ENCODE data around the gene ZNF519. TPM values are rescaled to one million over a fixed set of nuclear protein-coding genes. Genes with fewer than 3 reads are reported as not detected.
"Not testable (repeated sequence)": the region's sequence is repeated elsewhere in the genome, so short reads cannot be mapped to it uniquely, and the experiment has no call there.

The ZNF519 gene
- total RNA-seq, 1 donor from 2014 or later, result 17.3 TPM

- CTCF ChIA-PET; DNase-seq; ATAC-seq (ENCODE audit: low read depth); H3K9me3 Mint-ChIP-seq; intact Hi-C loops (cut with micrococcal nuclease); H3K27ac Mint-ChIP-seq; H3K36me3 Mint-ChIP-seq (ENCODE audit: low read depth); H3K4me3 Mint-ChIP-seq; H3K27me3 Mint-ChIP-seq; POLR2A ChIA-PET; H3K4me1 Mint-ChIP-seq: not testable (repeated sequence)
Measured at GRCh38 chr18:14172142-14173115, 40.2 kb upstream of the ZNF519 start.

- H3K36me3 Mint-ChIP-seq (ENCODE audit: low read depth); CTCF ChIA-PET; POLR2A ChIA-PET; H3K4me3 Mint-ChIP-seq; H3K27ac Mint-ChIP-seq; H3K27me3 Mint-ChIP-seq; ATAC-seq (ENCODE audit: low read depth); H3K9me3 Mint-ChIP-seq; H3K4me1 Mint-ChIP-seq; DNase-seq; intact Hi-C loops (cut with micrococcal nuclease): not testable (repeated sequence)
Measured at GRCh38 chr18:14171301-14172141, 39.3 kb upstream of the ZNF519 start.

- CTCF ChIA-PET; intact Hi-C loops (cut with micrococcal nuclease); H3K27me3 Mint-ChIP-seq; H3K27ac Mint-ChIP-seq; H3K9me3 Mint-ChIP-seq; POLR2A ChIA-PET; ATAC-seq (ENCODE audit: low read depth); H3K4me3 Mint-ChIP-seq; H3K4me1 Mint-ChIP-seq; H3K36me3 Mint-ChIP-seq (ENCODE audit: low read depth); DNase-seq: not testable (repeated sequence)
Measured at GRCh38 chr18:14170367-14171036, 38.3 kb upstream of the ZNF519 start.

- H3K36me3 Mint-ChIP-seq (ENCODE audit: low read depth); intact Hi-C loops (cut with micrococcal nuclease); H3K4me1 Mint-ChIP-seq; ATAC-seq (ENCODE audit: low read depth); DNase-seq; POLR2A ChIA-PET; CTCF ChIA-PET; H3K27ac Mint-ChIP-seq; H3K9me3 Mint-ChIP-seq; H3K4me3 Mint-ChIP-seq: not testable (repeated sequence)
- H3K27me3 Mint-ChIP-seq, result peaks cover 11% of the 10 kb centered on the region
Measured at GRCh38 chr18:14162915-14163314, 30.7 kb upstream of the ZNF519 start.

GRCh38 chr18:14151564-14152113 lies 19.4 kb upstream of the ZNF519 start:
- DNase-seq; intact Hi-C loops (cut with micrococcal nuclease); CTCF ChIA-PET; H3K27me3 Mint-ChIP-seq; H3K36me3 Mint-ChIP-seq (ENCODE audit: low read depth); ATAC-seq (ENCODE audit: low read depth); H3K9me3 Mint-ChIP-seq; H3K27ac Mint-ChIP-seq; H3K4me3 Mint-ChIP-seq; H3K4me1 Mint-ChIP-seq; POLR2A ChIA-PET: not testable (repeated sequence)

- H3K36me3 Mint-ChIP-seq (ENCODE audit: low read depth); H3K27ac Mint-ChIP-seq; CTCF ChIA-PET; POLR2A ChIA-PET; ATAC-seq (ENCODE audit: low read depth); H3K4me3 Mint-ChIP-seq; H3K4me1 Mint-ChIP-seq; DNase-seq; H3K27me3 Mint-ChIP-seq; H3K9me3 Mint-ChIP-seq; intact Hi-C loops (cut with micrococcal nuclease): not testable (repeated sequence)
Measured at GRCh38 chr18:14150766-14151165, 18.5 kb upstream of the ZNF519 start.

GRCh38 chr18:14149916-14150420 lies 17.7 kb upstream of the ZNF519 start:
- POLR2A ChIA-PET; H3K9me3 Mint-ChIP-seq; DNase-seq; CTCF ChIA-PET; H3K36me3 Mint-ChIP-seq (ENCODE audit: low read depth); ATAC-seq (ENCODE audit: low read depth); H3K4me1 Mint-ChIP-seq; H3K27me3 Mint-ChIP-seq; H3K4me3 Mint-ChIP-seq; H3K27ac Mint-ChIP-seq; intact Hi-C loops (cut with micrococcal nuclease): not testable (repeated sequence)

- intact Hi-C loops (cut with micrococcal nuclease); H3K27me3 Mint-ChIP-seq; H3K27ac Mint-ChIP-seq; H3K4me3 Mint-ChIP-seq; ATAC-seq (ENCODE audit: low read depth); CTCF ChIA-PET; H3K36me3 Mint-ChIP-seq (ENCODE audit: low read depth); H3K9me3 Mint-ChIP-seq; DNase-seq; H3K4me1 Mint-ChIP-seq; POLR2A ChIA-PET: not testable (repeated sequence)
Measured at GRCh38 chr18:14149121-14149850, 17.1 kb upstream of the ZNF519 start.

- H3K4me1 Mint-ChIP-seq; H3K9me3 Mint-ChIP-seq; H3K27me3 Mint-ChIP-seq; intact Hi-C loops (cut with micrococcal nuclease); CTCF ChIA-PET; DNase-seq; H3K36me3 Mint-ChIP-seq (ENCODE audit: low read depth); H3K27ac Mint-ChIP-seq; ATAC-seq (ENCODE audit: low read depth); H3K4me3 Mint-ChIP-seq; POLR2A ChIA-PET: not testable (repeated sequence)
Measured at GRCh38 chr18:14147935-14148865, 16.0 kb upstream of the ZNF519 start.

GRCh38 chr18:14146771-14147170 lies 14.5 kb upstream of the ZNF519 start:
- ATAC-seq (ENCODE audit: low read depth); H3K4me1 Mint-ChIP-seq; H3K4me3 Mint-ChIP-seq; DNase-seq; intact Hi-C loops (cut with micrococcal nuclease); CTCF ChIA-PET; H3K9me3 Mint-ChIP-seq; H3K27ac Mint-ChIP-seq; H3K27me3 Mint-ChIP-seq; POLR2A ChIA-PET; H3K36me3 Mint-ChIP-seq (ENCODE audit: low read depth): not testable (repeated sequence)
